HG02973 (cell line): ENCODE results near the gene LDLRAD4.
"Not testable (repeated sequence)": the region's sequence is repeated elsewhere in the genome, so short reads cannot be mapped to it uniquely, and the experiment has no call there.

Experiments used
- ATAC-seq: cut with Tn5 transposase; IDR thresholded peaks from one replicate; pipeline ENCODE4 v1.9.1; 2021; ENCODE audit warnings: moderate library complexity; ENCODE audit not compliant: unreplicated experiment

Gene LDLRAD4

GRCh38 chr18:13603304-13604019 lies 384.9 kb downstream of the LDLRAD4 start:
- ATAC-seq, result no peak

GRCh38 chr18:13604786-13605185 lies 386.2 kb downstream of the LDLRAD4 start:
- ATAC-seq, result no peak

- ATAC-seq, result no peak
Measured at GRCh38 chr18:13605477-13605876, 386.9 kb downstream of the LDLRAD4 start.

GRCh38 chr18:13605901-13606300 lies 387.3 kb downstream of the LDLRAD4 start:
- ATAC-seq, result no peak

- no peak for ATAC-seq
Measured at GRCh38 chr18:13606604-13607254, 388.2 kb downstream of the LDLRAD4 start.

- not testable (repeated sequence) for ATAC-seq
Measured at GRCh38 chr18:13608024-13608562, 389.5 kb downstream of the LDLRAD4 start.

GRCh38 chr18:13608791-13609532 lies 390.4 kb downstream of the LDLRAD4 start:
- ATAC-seq, result no peak

- ATAC-seq, result no peak
Measured at GRCh38 chr18:13610555-13611141, 392.1 kb downstream of the LDLRAD4 start.

GRCh38 chr18:13611142-13611600 lies 392.6 kb downstream of the LDLRAD4 start:
- peak; percentile 43 for ATAC-seq

GRCh38 chr18:13611601-13612195 lies 393.1 kb downstream of the LDLRAD4 start:
- peak; percentile 3 for ATAC-seq

GRCh38 chr18:13612196-13612997 lies 393.8 kb downstream of the LDLRAD4 start:
- peak; percentile 51 for ATAC-seq

GRCh38 chr18:13613099-13613498 lies 394.5 kb downstream of the LDLRAD4 start:
- ATAC-seq, result no peak

- no peak for ATAC-seq
Measured at GRCh38 chr18:13613591-13614501, 395.3 kb downstream of the LDLRAD4 start.

GRCh38 chr18:13614641-13615288 lies 396.2 kb downstream of the LDLRAD4 start:
- no peak for ATAC-seq

- no peak for ATAC-seq
Measured at GRCh38 chr18:13615432-13615861, 396.9 kb downstream of the LDLRAD4 start.

GRCh38 chr18:13616041-13616440 lies 397.5 kb downstream of the LDLRAD4 start:
- ATAC-seq, result no peak

GRCh38 chr18:13616525-13617035 lies 398.0 kb downstream of the LDLRAD4 start:
- ATAC-seq, result no peak
